Sigmoid colon (tissue), 7 donors: ENCODE results near the gene MAPK7. TPM values are rescaled to one million over a fixed set of nuclear protein-coding genes. Genes with fewer than 3 reads are reported as not detected.

Experiments
- DNase-seq: peaks from one replicate; pipeline ENCODE4 v3.0.0-alpha.2; 2019
- H3K27ac ChIP-seq, 4 donors: fragments of 200-600 bp; sonication (generic); one replicate each; pipeline ENCODE4 v1.5.1; 2016 to 2019; ENCODE audit warnings: mild to moderate bottlenecking in 1 of 4
- H3K27me3 ChIP-seq, 3 donors: fragments of 200-600 bp; sonication (generic); one replicate each; pipeline ENCODE4 v1.5.1; 2019; ENCODE audit warnings: mild to moderate bottlenecking in 1 of 3
- H3K36me3 ChIP-seq, 4 donors: fragments of 200-600 bp; sonication (generic); one replicate each; pipeline ENCODE4 v1.5.1; 2016 to 2019
- H3K4me1 ChIP-seq, 4 donors: fragments of 200-600 bp; sonication (generic); one replicate each; pipeline ENCODE4 v1.5.1; 2017 to 2019
- H3K4me3 ChIP-seq, 4 donors: fragments of 200-600 bp; sonication (generic); one replicate each; pipeline ENCODE4 v1.5.1; 2017 to 2019; ENCODE audit warnings: mild to moderate bottlenecking in 2 of 4, moderate library complexity in 1 of 4
- H3K9me3 ChIP-seq, 4 donors: fragments of 200-600 bp in 3 of 4; sonication (generic) in 3 of 4; one replicate each; pipeline versions ENCODE4 v1.5.1 to v1.6.1; 2013 to 2019
- CTCF ChIP-seq, 4 experiments: fragments of 450-650 bp in 3 of 4; fragments of 200-600 bp in 1 of 4; IDR thresholded peaks; one replicate each; pipeline ENCODE4 v1.5.1; 2016 to 2019; ENCODE audit warnings: antibody characterized with exemption in 4 of 4, mild to moderate bottlenecking in 3 of 4, moderate library complexity in 2 of 4
- EP300 ChIP-seq, 4 donors: sonication (generic); formaldehyde crosslinking; IDR thresholded peaks; one replicate each; pipeline ENCODE4 v1.6.1; 2017; ENCODE audit warnings: antibody characterized with exemption in 4 of 4
- POLR2A ChIP-seq, 2 donors: fragments of 450-650 bp; IDR thresholded peaks; one replicate each; pipeline ENCODE4 v1.6.1; 2016; ENCODE audit warnings: antibody characterized with exemption in 2 of 2, mild to moderate bottlenecking in 2 of 2, moderate library complexity in 2 of 2
- POLR2AphosphoS5 ChIP-seq, 4 donors: sonication (generic); formaldehyde crosslinking; IDR thresholded peaks; one replicate each; pipeline ENCODE4 v1.6.1; 2017; ENCODE audit warnings: antibody characterized with exemption in 4 of 4
- WGBS, 2 donors: extraction: QIAGEN DNeasy Blood & Tissue Kit; methylation state at CpG; one replicate each; pipeline ENCODE4 v1.1.7; 2013; 5-methylcytosine and 5-hydroxymethylcytosine counted together
- intact Hi-C: fragments of 100-400 bp; cut with DNase I; formaldehyde crosslinking; loops from one replicate; pipeline ENCODE4 v1.15.1; 2023
- polyA plus RNA-seq, 3 donors: library from polyadenylated mRNA; stranded (reverse); fragments of 200-250 nt; gene quantifications; one replicate each; pipeline ENCODE4 v1.2.3, GENCODE V29; 2013
- total RNA-seq, 4 donors: library from RNA; depleted of rRNA; stranded (reverse); fragments of >200 nt; gene quantifications; one replicate each; pipeline ENCODE4 v1.1.0, GENCODE V29; 2016
- donor health status: healthy with polysubstance abuse.
- donor health status: Bipolar disorder and iron deficiency.
- donor health status: healthy.

MAPK7 gene
- total and polyA plus RNA-seq, 7 donors = 18.3 to 45.7 (median 28.5) TPM

- peaks cover 0 to 13% (median 7%) of the 10 kb centered on the region in 4 donors for H3K36me3 ChIP-seq
- no peaks in the 10 kb centered on the region for H3K9me3 ChIP-seq
- peak overlapping the region in 1 of 4 donors; percentile 51 for H3K4me3 ChIP-seq
- TF ChIP-seq CTCF (IDR thresholded peaks at IDR 0.05) = no peak
- TF ChIP-seq EP300 (IDR thresholded peaks at IDR 0.05) = no peak
- TF ChIP-seq POLR2AphosphoS5 (IDR thresholded peaks at IDR 0.05) = no peak
- no peak for TF ChIP-seq POLR2A (IDR thresholded peaks at IDR 0.05)
- 73 to 86% methylated on average over 2 of the region's 2 CpGs for WGBS, 2 donors
- no peaks in the 10 kb centered on the region for H3K27me3 ChIP-seq
- DNase-seq = peak; percentile 87
- H3K27ac ChIP-seq = peak overlapping the region; percentile 95 to 97 (median 96)
- intact Hi-C loops = no loop called here
- peaks cover 0 to 99% (median 92%) of the 10 kb centered on the region in 4 donors for H3K4me1 ChIP-seq
These were observed 9.7 kb downstream of the MAPK7 start for GRCh38 chr17:19387921-19388521.

GRCh38 chr17:19388791-19389785, 10.8 kb downstream of the MAPK7 start:
- DNase-seq = peak; percentile 80
- intact Hi-C loops = no loop called here
- H3K4me1 ChIP-seq = peaks cover 0 to 95% (median 82%) of the 10 kb centered on the region in 4 donors
- H3K27me3 ChIP-seq = no peaks in the 10 kb centered on the region
- peaks cover 0 to 2% (median 0%) of the 10 kb centered on the region in 4 donors for H3K36me3 ChIP-seq
- WGBS, 2 donors = 78 to 85% methylated on average over 5 of the region's 5 CpGs
- H3K4me3 ChIP-seq = no peak overlapping the region
- H3K9me3 ChIP-seq = no peaks in the 10 kb centered on the region
- H3K27ac ChIP-seq = peak overlapping the region; percentile 95 to 97 (median 96)
- no peak for TF ChIP-seq POLR2AphosphoS5 (IDR thresholded peaks at IDR 0.05)
- no peak for TF ChIP-seq EP300 (IDR thresholded peaks at IDR 0.05)
- no peak for TF ChIP-seq CTCF (IDR thresholded peaks at IDR 0.05)
- TF ChIP-seq POLR2A (IDR thresholded peaks at IDR 0.05) = no peak

- TF ChIP-seq POLR2A (IDR thresholded peaks at IDR 0.05) = no peak
- no peak for TF ChIP-seq POLR2AphosphoS5 (IDR thresholded peaks at IDR 0.05)
- TF ChIP-seq EP300 (IDR thresholded peaks at IDR 0.05) = no peak
- no peak for TF ChIP-seq CTCF (IDR thresholded peaks at IDR 0.05)
- Histone ChIP-seq H3K4me3 (no peak overlapping the region), H3K27ac (peak overlapping the region in 3 of 4 donors; percentile 96 to 97 (median 96)), H3K36me3 (no peaks in the 10 kb centered on the region), H3K27me3 (no peaks in the 10 kb centered on the region), H3K9me3 (no peaks in the 10 kb centered on the region), H3K4me1 (peaks cover 0 to 76% (median 64%) of the 10 kb centered on the region in 4 donors)
- 96 to 99% methylated on average over 2 of the region's 2 CpGs for WGBS, 2 donors
- intact Hi-C loops = no loop called here
- peak; percentile 19 for DNase-seq
These were observed 12.7 kb downstream of the MAPK7 start for GRCh38 chr17:19390951-19391350.

GRCh38 chr17:19391432-19391831, 13.1 kb downstream of the MAPK7 start:
- 93 to 95% methylated on average over 7 of the region's 7 CpGs for WGBS, 2 donors
- H3K9me3 ChIP-seq = no peaks in the 10 kb centered on the region
- peak; percentile 56 for DNase-seq
- no peaks in the 10 kb centered on the region for H3K27me3 ChIP-seq
- no peak for TF ChIP-seq POLR2A (IDR thresholded peaks at IDR 0.05)
- no peak for TF ChIP-seq POLR2AphosphoS5 (IDR thresholded peaks at IDR 0.05)
- no peak for TF ChIP-seq CTCF (IDR thresholded peaks at IDR 0.05)
- TF ChIP-seq EP300 (IDR thresholded peaks at IDR 0.05) = no peak
- peaks cover 0 to 71% (median 59%) of the 10 kb centered on the region in 4 donors for H3K4me1 ChIP-seq
- no peak overlapping the region for H3K4me3 ChIP-seq
- intact Hi-C loops = no loop called here
- H3K36me3 ChIP-seq = no peaks in the 10 kb centered on the region
- H3K27ac ChIP-seq = peak overlapping the region in 3 of 4 donors; percentile 96 to 97 (median 96)
